RKO (cell line): ENCODE data around the gene HADHA.
"Not testable (repeated sequence)": the region's sequence is repeated elsewhere in the genome, so short reads cannot be mapped to it uniquely, and the experiment has no call there.

Source experiments
- DNase-seq: peaks from one replicate; pipeline ENCODE4 v3.0.0-alpha.2; 2016; ENCODE audit warnings: low spot score

HADHA gene

DNA sequence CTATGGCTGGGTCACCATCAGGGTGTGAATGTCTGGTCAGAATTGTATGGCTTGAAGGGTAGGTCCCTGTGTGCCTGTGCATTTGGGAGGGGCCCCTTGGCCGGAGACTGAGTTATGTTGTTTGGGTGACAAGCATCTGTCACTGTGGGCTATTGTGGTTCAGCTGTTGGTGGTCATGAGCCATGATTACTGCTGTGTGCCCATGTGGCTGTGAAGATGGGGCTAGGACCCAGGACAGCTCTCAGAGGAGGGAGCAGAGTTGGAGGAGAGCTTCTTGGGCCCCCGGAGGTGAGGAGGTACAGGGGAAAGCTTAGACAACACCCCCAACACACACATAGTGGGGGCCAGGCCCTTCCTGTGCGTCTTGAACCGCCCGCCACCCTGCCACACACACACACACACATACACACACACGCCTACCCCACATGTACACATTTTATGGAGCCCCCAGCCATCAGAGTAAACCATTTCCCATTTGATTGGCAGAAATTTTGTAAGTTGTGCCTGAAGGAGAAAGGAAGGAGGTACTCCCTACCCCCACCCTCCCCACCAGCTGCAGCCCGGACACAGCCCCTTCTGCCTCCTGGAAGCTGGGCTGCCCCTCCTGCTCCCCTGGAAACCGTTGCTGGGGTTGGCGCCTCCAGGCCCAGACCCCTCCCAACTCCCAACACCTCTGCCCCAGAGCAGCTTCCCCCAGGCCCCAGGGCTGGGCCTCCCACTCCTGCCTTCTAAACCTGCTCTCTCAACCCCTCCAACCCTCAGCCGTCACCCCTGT lies 69.6 kb downstream of the HADHA start:
- no peak for DNase-seq

GRCh38 chr2:26173776-26174482 lies 70.5 kb downstream of the HADHA start:
- DNase-seq: no peak

DNA sequence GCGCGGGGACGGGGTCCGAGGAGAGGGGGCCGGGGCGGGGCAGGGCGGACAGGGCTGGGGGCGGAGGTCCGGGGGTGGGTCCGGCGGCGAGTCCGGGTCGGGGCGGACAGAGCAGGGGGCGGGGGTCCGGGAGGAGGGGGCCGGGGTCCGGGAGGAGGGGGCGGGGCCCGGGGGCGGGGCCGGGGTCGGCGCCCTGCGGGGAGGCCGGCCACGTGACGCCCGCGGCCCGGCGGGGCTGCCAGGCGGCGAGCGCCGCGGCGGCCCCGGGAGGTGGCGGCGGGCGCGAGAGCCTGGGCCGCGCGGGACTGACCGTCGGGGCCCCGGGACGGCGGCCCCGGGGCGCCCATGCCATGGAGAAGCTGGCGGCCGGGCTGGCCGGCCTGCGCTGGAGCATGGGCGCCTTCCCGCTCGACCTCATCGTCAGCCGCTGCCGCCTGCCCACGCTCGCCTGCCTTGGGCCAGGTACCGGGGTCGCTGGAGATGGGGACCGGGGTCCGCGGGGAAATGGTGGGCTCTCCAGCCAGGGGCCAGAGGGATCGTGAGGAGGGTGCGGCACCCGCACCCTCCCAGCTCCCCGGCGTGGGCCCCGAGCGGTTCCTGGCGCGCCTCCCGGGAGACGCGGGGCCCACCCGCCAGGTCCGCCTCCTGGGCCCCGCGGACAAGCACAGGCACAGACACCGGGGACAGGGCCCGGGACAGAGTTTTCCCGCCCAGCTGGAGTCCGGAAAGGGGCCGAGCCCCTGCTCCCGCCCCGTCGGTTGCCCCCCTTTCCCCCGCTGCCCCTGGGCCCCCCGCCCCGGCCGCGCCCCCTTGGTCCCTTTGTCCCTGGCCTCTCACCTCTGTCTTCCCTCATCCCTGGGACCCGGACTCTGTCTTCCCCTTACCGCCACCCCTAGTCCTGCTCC lies 71.3 kb downstream of the HADHA start, which contains the start of gene GAREM2:
TSS of gene GAREM2 (plus strand) at position 218 of the 905 bp plus-strand sequence. CDS start at position 351, 133 bp downstream.
- DNase-seq: no peak

- no peak for DNase-seq
Observed at GRCh38 chr2:26172189-26172870, 72.1 kb downstream of the HADHA start.

GRCh38 chr2:26170795-26171194 lies 73.6 kb downstream of the HADHA start:
- no peak for DNase-seq

DNA sequence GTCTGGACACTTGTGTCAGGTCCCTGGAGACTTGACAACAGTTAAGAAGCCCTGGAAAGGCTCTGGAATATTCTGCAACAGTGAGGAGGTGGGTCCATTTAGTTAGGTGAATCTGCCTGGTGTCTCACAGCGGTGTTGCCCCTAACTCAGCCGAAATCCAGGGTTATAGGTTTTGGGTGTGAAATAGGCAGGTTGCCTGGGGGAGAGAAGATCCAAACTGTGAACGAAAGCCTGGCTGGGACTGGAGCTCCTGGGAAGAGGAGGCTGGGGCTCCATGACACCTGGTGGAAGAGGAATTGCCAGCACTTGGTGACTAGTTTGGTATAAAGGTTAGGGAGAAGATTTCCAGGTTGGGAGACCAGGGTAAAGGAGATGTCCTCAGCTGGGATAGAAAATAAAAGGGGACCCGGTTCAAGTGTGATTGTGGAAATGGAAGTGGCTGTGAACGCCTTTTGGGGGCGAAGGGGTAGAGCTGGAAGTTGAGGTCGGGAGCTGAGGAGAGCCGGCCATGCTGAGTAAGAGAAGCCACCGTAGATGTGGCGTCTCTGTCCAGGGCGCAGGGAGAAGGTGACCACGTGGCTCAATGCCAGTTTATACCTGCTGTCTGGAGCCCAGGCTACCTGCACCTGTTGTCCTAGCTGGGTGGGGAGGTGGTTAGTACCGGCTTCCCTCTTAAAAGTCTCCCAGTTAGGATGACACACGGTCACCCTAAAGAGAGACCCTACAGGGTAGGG lies 74.6 kb downstream of the HADHA start:
- DNase-seq: no peak

DNA sequence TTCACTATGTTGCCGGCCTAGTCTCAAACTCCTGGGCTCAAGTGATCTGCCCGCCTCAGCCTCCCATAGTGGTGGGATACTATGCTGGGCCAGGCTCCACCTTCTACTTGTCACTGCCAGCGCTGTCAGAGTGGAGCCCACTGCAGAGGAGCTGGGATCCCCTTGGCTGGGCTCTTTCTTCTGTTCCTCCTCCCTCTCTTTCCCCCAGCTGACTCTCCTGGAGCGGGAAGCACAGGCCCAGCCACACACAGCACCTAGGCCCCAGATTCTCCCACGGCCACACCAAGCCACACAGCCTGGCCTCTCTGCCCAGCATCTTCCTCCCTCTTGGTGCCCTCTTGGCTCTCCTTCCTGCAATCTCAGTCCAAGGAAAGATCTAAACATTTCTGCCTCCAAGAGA lies 75.2 kb downstream of the HADHA start:
- DNase-seq: no peak

DNA sequence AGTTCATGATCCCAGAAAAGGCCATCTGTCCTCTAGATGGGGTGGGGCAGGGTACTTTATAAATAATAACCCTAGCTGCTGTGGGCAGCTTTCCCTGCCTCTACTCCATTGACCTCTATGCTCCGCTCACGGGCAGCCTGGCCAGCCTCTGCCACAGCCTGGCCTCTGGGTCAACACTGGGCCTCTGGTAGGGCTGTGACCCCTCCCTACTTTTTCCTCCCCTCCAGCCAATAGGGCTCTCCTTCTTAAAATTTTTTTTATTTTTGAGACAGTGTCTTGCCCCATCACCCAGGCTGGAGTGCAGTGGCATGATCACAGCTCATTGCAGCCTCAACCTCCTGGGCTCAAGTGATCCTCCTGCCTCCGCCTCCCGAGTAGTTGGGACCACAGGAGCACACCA lies 75.6 kb downstream of the HADHA start:
- DNase-seq: no peak

- DNase-seq: not testable (repeated sequence)
Observed at GRCh38 chr2:26166541-26166940, 77.9 kb downstream of the HADHA start.

DNA sequence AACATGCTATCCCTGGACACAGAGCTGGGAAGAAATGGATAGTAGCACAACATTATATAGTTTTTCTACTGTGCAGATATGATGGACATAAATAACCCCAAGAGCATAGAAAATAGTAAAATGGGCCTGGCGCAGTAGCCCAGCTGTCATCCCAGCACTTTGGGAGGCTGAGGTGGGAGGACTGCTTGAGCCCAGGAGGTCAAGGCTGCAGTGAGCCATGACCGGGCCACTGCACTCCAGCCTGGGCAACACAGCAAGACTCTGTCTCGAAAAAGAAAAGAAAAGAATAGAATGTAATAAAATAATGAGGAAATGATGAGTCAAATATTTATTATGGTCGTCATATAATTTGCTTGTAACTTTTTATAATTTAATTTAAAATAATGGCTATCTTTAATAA lies 79.0 kb downstream of the HADHA start:
- no peak for DNase-seq

DNA sequence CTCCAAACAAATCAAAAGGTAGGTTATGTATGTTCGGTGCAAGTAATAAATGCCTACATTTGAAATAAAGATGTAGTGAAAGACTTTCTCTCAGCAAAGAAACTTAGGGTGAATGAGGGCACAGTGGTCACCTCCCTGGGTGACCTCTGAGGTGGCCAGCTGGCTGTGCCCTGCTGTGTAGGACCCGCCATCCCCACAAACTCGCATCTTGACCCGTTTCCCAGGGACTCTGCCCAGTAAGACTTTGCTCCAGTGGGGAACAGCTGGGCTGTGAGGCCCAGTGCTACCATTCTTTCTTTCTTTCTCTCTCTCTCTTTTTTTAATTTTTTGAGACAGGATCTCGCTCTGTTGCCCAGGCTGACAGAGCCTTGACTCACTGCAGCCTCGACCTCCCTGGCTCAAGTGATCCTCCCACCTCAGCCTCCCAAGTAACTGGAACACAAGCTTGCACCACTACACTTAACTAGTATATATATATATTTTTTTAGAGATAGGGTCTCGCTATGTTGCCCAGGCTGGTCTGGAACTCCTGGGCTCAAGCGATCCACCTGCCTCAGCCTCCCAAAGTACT lies 79.7 kb downstream of the HADHA start:
- DNase-seq: no peak

DNA sequence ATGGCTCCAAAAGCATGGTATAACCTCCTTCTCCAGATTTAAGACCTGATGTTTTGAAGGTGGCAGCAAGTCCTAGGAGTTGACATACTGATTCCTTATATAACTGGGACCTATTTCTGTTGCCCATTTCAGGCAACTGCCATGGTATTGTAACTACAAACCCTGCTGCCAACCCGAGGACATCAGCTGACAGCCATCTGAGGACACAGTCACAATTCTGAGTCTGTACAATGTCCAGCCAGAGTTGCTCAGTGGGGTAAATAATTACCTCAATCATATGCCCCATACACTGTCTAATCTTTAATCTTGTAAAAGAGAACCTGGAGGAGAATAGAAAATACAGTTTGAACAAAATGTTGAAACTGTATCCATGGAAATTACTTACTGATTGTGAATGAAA lies 80.2 kb downstream of the HADHA start:
- DNase-seq: no peak

DNA sequence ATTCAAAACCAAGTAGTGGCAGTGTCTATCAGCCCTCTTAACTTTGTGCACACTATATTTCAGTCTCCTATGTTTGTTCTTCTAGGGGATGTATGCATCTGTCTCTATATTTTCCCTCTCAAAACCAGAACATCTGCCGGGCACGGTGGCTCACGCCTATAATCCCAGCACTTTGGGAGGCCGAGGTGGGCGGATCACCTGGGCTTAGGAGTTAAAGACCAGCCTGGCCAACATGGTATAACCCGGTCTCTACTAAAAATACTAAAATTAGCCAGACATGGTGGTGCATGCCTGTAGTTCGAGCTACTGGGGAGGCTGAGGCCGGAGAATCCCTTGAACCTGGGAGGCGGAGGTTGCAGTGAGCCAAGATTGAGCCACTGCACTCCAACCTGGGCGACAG lies 81.5 kb downstream of the HADHA start:
- no peak for DNase-seq

- DNase-seq: no peak
Observed at GRCh38 chr2:26161926-26162325, 82.5 kb downstream of the HADHA start.

- DNase-seq: no peak
Observed at GRCh38 chr2:26157580-26157979, 86.9 kb downstream of the HADHA start.

DNA sequence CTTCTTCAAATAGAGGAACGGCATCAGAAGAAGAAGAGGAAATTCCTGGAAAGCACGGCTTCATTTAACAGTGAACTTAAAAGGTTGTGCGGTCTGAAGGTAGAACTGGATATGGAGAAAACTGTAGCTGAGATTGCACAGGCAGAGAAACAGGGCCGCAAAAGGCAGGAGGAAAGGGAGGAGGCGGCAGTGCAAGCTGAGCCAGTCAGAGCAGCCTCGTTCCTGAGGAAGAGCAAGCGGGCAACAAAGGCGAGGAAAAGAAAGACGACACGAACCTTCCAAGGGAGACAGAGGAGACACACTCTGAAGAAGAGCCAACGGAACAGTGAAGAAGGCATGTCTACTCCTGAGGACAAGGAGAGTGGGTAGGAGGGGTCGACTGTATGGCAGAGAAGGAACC lies 94.2 kb downstream of the HADHA start:
- DNase-seq: no peak

DNA sequence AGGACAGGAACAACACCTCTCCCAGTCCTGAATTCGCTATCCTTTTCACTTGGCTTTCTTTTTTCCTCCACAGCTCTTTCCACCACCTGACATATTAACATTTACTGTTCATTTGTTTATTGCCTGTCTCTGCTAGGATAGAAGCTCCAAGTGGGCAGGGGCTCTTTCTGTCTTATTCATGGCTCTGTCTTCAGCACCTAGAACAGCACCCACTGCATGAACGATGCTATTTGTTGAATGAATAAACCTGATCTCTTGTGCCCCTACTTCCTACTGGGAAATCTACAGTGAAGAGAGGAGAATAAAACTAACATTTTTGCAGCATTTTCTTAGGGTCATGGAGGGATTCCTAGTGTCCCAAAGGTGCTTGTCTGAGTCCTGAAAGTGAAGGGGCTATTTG lies 95.9 kb downstream of the HADHA start:
- DNase-seq: no peak

GRCh38 chr2:26144953-26145680 lies 99.3 kb downstream of the HADHA start:
- DNase-seq: peak; percentile 68

DNA sequence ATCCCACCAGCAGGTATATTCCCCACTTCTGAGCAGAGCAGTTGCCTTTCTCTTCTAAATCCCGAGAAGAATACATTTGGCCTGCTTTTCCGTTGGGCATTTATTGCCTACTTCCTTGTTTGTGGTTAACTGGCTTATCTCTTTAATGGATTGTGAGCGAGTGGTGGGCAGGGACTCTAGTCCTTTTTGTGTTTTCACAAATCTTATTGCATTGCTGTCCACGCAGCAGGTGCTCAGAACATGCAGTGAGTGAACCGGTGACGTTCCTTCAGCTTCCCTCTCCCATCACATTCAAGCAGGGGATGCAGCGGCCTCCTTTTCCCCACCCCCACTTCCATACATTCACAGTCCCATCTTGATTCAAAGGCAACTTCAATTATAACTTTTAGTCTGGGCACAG lies 100.4 kb downstream of the HADHA start:
- no peak for DNase-seq

- no peak for DNase-seq
Observed at GRCh38 chr2:26141145-26141769, 103.2 kb downstream of the HADHA start.
